ENCODE measurements around the gene ZFHX3. TPM values are rescaled to one million over a fixed set of nuclear protein-coding genes. Genes with fewer than 3 reads are reported as not detected.
"Not testable (repeated sequence)": the region's sequence is repeated elsewhere in the genome, so short reads cannot be mapped to it uniquely, and the experiment has no call there.

The ZFHX3 gene
- total and polyA plus RNA-seq, 9 donors = 5.2 to 12.0 (median 7.5) TPM

DNA sequence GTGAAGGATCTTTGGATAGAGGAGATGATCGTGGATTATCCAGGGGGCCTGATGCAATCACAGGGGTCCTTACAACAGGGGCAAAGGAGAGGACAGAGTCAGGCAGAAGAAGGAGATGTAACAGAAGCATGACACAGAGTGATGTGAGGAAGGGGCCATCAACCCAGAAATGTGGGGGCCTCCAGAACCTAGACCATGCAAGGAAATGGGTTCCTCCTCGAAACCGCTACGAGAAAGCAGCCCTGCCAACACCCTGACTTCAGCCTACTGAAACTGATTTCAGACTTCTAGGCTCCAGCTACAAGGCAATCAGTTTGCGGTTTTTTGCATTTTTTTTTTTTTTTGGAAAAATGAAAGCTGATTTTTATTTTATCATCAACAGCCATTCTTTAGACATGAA, 34.0 kb downstream of the ZFHX3 start:
- H3K27me3 ChIP-seq (ENCODE audit: control insufficient read depth, insufficient read depth, low read length) = no peaks in the 10 kb centered on the region
- no peak overlapping the region for H3K4me3 ChIP-seq (ENCODE audit: low read length)
- H3K4me1 ChIP-seq (ENCODE audit: control insufficient read depth, insufficient read depth, low read length) = peaks cover 8% of the 10 kb centered on the region

DNA sequence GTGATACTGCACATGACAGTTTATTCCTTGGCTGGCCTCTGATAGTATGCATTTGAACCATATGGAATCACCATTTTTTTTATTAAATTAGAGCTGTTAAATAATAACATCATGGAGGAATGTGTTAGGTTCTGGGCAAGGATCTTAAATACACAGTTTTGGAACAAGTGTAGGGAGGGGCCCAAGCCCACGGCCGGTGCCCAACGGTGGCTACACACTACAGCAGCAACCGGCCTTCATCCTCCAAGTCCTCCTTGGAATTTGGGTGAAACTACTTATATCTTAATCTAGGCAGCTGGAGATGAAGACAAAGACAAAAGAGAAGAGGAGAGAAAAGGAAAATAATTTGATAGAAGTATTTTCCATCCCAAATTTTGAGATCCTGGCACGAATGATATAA, 35.6 kb downstream of the ZFHX3 start:
- Histone ChIP-seq H3K9me3 (replicated peaks; ENCODE audit: control insufficient read depth, low read depth, low read length) (no peaks in the 10 kb centered on the region), H3K36me3 (ENCODE audit: control insufficient read depth, insufficient read depth, low read length) (no peaks in the 10 kb centered on the region), H3K4me3 (ENCODE audit: low read length) (no peak overlapping the region), H3K27ac (ENCODE audit: low read length) (no peak overlapping the region), H3K4me1 (ENCODE audit: control insufficient read depth, insufficient read depth, low read length) (peaks cover 7% of the 10 kb centered on the region), H3K27me3 (ENCODE audit: control insufficient read depth, insufficient read depth, low read length) (no peaks in the 10 kb centered on the region)
- no CpG with 5 or more reads among the region's 5 CpGs for WGBS (ENCODE audit: insufficient coverage)
- DNase-seq = no peak

More for the DNA sequence above, 34.0 kb downstream of the ZFHX3 start:
- no peak overlapping the region for H3K27ac ChIP-seq (ENCODE audit: low read length)
- WGBS (ENCODE audit: insufficient coverage) = 100% methylated on average over 1 of the region's 5 CpGs
- H3K9me3 ChIP-seq (replicated peaks; ENCODE audit: control insufficient read depth, low read depth, low read length) = no peaks in the 10 kb centered on the region
- no peak for DNase-seq
- no peaks in the 10 kb centered on the region for H3K36me3 ChIP-seq (ENCODE audit: control insufficient read depth, insufficient read depth, low read length)

DNA sequence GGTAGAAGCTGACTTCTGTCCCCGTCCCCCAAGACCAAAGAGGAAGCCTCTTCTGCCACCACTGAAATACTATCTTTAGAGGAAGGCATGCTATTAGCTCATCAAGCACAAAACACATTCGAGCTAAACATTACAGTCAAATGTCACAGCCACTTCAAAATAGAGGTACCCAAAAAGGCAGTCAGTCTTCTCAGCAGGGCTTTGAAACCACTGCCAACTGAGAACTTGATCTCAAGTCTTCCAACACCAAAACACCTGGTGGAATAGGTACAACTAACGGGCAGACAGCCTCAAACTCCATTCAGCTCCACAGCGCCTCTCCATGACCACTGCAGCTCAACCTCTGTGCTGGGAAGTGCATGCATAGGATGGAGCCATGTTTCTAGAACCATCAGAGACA, 36.0 kb downstream of the ZFHX3 start:
- no peak for DNase-seq
- H3K9me3 ChIP-seq (replicated peaks; ENCODE audit: control insufficient read depth, low read depth, low read length) = no peaks in the 10 kb centered on the region
- no peaks in the 10 kb centered on the region for H3K36me3 ChIP-seq (ENCODE audit: control insufficient read depth, insufficient read depth, low read length)
- H3K27ac ChIP-seq (ENCODE audit: low read length) = no peak overlapping the region
- no peak overlapping the region for H3K4me3 ChIP-seq (ENCODE audit: low read length)
- peaks cover 7% of the 10 kb centered on the region for H3K4me1 ChIP-seq (ENCODE audit: control insufficient read depth, insufficient read depth, low read length)
- no peaks in the 10 kb centered on the region for H3K27me3 ChIP-seq (ENCODE audit: control insufficient read depth, insufficient read depth, low read length)
- WGBS (ENCODE audit: insufficient coverage) = 82% methylated on average over 2 of the region's 4 CpGs

DNA sequence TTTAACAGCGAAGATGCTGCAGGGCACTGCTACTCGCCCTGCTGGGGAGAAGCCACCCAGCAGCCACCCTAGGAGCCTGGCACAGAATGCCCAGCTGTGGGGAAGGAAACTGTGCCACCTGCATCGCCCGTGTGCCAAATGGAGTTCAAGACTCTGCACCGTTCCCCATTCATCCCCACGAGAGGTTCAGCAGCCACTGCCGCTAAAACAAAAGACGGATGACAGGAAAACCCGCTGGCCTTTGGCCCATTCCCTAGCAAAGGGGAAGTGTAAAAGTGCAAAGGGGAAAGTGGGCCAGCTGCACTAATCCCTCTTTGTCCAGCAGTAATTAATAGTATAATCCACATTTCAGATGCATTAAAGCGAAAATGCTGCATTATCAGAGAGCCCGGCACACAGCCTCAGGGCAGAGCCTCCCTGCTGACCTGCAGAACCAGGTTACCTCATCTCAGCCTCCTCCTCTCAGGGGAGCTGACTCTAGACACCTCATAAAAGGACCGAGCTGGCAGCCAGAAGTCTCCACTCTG, 37.7 kb downstream of the ZFHX3 start:
- DNase-seq = peak; percentile 44
- 41% methylated on average over 5 of the region's 12 CpGs for WGBS (ENCODE audit: insufficient coverage)
- Histone ChIP-seq H3K4me1 (ENCODE audit: control insufficient read depth, insufficient read depth, low read length) (peaks cover 7% of the 10 kb centered on the region), H3K27ac (ENCODE audit: low read length) (no peak overlapping the region), H3K9me3 (replicated peaks; ENCODE audit: control insufficient read depth, low read depth, low read length) (no peaks in the 10 kb centered on the region), H3K27me3 (ENCODE audit: control insufficient read depth, insufficient read depth, low read length) (no peaks in the 10 kb centered on the region), H3K4me3 (ENCODE audit: low read length) (no peak overlapping the region), H3K36me3 (ENCODE audit: control insufficient read depth, insufficient read depth, low read length) (no peaks in the 10 kb centered on the region)

DNA sequence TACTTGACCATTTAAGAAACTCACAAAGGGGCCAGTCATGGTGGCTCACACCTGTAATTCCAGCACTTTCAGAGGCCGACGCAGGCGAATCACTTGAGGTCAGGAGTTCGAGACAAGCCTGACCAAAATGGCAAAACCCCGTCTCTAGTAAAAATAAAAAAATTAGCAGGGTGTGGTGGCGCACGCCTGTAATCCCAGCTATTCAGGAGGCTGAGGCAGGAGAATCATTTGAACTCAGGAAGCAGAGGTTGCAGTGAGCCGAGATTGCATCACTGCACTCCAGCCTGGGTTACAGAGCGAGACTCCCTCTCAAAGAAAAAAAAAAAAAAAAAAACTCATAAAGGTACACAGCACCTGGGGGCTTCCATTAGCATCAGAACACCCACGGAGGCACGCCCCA, 38.2 kb downstream of the ZFHX3 start:
- H3K9me3 ChIP-seq (replicated peaks; ENCODE audit: control insufficient read depth, low read depth, low read length); H3K27ac ChIP-seq (ENCODE audit: low read length); H3K36me3 ChIP-seq (ENCODE audit: control insufficient read depth, insufficient read depth, low read length); H3K4me3 ChIP-seq (ENCODE audit: low read length); H3K27me3 ChIP-seq (ENCODE audit: control insufficient read depth, insufficient read depth, low read length); H3K4me1 ChIP-seq (ENCODE audit: control insufficient read depth, insufficient read depth, low read length); DNase-seq: not testable (repeated sequence)
- WGBS (ENCODE audit: insufficient coverage) = 100% methylated on average over 3 of the region's 11 CpGs

DNA sequence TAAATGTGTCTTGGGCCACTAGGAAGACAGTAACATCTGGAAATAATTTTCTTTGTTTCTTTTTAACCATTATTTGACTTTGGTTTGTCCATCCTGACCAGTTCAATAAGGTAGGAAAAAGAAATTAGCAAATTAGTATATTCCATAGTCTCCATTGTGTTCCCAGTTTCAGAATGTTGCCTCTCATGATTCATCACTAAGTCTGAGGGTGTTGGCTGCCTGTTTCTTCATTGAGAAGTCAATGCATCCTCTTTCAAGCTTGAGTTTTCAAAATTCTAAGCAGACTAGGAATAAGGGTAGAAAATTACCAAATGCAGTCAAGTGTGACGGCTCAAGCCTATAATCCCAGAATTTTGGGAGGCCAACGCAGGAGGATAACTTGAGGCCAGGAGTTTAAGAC, 41.9 kb downstream of the ZFHX3 start:
- Histone ChIP-seq H3K4me3 (ENCODE audit: low read length) (no peak overlapping the region), H3K9me3 (replicated peaks; ENCODE audit: control insufficient read depth, low read depth, low read length) (peaks cover 5% of the 10 kb centered on the region), H3K4me1 (ENCODE audit: control insufficient read depth, insufficient read depth, low read length) (peaks cover 9% of the 10 kb centered on the region), H3K27me3 (ENCODE audit: control insufficient read depth, insufficient read depth, low read length) (no peaks in the 10 kb centered on the region), H3K27ac (ENCODE audit: low read length) (no peak overlapping the region), H3K36me3 (ENCODE audit: control insufficient read depth, insufficient read depth, low read length) (no peaks in the 10 kb centered on the region)
- 90% methylated on average over 2 of the region's 2 CpGs for WGBS (ENCODE audit: insufficient coverage)
- DNase-seq = no peak

DNA sequence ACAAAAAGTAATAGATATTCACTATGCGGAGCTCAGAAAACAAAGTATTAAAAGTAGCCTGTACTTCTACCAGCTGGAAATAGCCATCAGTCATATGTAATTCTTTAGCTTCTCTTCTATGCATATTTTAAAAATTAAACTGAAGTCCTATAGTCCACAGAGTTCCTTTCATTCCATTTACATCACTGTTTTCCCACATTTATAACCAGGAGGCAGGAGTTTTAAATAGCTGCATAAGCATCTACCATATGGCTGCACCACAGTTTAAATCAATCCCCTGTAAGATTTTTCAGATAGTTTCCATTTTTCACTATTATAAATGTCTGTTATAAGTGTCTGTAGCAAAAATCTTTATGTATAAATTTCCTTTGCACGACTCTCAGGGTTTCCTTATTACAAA, 45.1 kb downstream of the ZFHX3 start:
- Histone ChIP-seq H3K36me3 (ENCODE audit: control insufficient read depth, insufficient read depth, low read length) (no peaks in the 10 kb centered on the region), H3K4me3 (ENCODE audit: low read length) (no peak overlapping the region), H3K9me3 (replicated peaks; ENCODE audit: control insufficient read depth, low read depth, low read length) (peaks cover 7% of the 10 kb centered on the region), H3K4me1 (ENCODE audit: control insufficient read depth, insufficient read depth, low read length) (peaks cover 22% of the 10 kb centered on the region), H3K27ac (ENCODE audit: low read length) (no peak overlapping the region), H3K27me3 (ENCODE audit: control insufficient read depth, insufficient read depth, low read length) (no peaks in the 10 kb centered on the region)
- no CpG with 5 or more reads among the region's 2 CpGs for WGBS (ENCODE audit: insufficient coverage)
- DNase-seq = peak; percentile 44

DNA sequence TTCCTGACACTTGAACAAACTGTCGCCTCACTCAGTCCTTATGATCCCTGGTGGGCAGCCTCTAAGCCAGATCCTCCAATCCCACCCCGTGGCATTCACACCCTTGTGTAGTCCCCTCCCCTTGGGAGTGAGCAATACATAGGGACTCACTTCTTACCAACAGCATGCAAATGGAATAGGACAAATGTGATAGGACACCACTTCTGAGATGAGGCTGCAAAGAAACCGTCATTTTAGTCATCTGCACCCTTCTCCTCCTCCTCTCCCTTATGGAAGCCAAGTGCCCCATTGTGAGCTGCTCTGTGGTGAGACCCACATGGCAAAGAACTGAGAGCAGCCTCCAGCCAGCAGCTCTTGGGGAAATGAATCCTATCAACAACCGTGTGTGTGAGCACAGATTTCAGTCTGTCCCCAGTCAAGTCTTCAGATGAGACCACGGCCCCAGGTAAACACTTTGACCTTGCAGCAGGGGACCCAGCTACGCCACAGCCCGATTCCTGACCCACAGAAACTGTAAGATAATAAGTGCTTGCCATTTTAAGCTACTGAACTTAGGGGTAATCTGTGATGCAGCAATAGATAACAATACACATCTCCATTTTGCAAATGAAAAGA, 46.9 kb downstream of the ZFHX3 start:
- WGBS (ENCODE audit: insufficient coverage) = no CpG with 5 or more reads among the region's 7 CpGs
- Histone ChIP-seq H3K4me3 (ENCODE audit: low read length) (no peak overlapping the region), H3K9me3 (replicated peaks; ENCODE audit: control insufficient read depth, low read depth, low read length) (peaks cover 7% of the 10 kb centered on the region), H3K27me3 (ENCODE audit: control insufficient read depth, insufficient read depth, low read length) (no peaks in the 10 kb centered on the region), H3K27ac (ENCODE audit: low read length) (peak overlapping the region; percentile 75), H3K36me3 (ENCODE audit: control insufficient read depth, insufficient read depth, low read length) (no peaks in the 10 kb centered on the region), H3K4me1 (ENCODE audit: control insufficient read depth, insufficient read depth, low read length) (peaks cover 24% of the 10 kb centered on the region)
- DNase-seq = no peak

DNA sequence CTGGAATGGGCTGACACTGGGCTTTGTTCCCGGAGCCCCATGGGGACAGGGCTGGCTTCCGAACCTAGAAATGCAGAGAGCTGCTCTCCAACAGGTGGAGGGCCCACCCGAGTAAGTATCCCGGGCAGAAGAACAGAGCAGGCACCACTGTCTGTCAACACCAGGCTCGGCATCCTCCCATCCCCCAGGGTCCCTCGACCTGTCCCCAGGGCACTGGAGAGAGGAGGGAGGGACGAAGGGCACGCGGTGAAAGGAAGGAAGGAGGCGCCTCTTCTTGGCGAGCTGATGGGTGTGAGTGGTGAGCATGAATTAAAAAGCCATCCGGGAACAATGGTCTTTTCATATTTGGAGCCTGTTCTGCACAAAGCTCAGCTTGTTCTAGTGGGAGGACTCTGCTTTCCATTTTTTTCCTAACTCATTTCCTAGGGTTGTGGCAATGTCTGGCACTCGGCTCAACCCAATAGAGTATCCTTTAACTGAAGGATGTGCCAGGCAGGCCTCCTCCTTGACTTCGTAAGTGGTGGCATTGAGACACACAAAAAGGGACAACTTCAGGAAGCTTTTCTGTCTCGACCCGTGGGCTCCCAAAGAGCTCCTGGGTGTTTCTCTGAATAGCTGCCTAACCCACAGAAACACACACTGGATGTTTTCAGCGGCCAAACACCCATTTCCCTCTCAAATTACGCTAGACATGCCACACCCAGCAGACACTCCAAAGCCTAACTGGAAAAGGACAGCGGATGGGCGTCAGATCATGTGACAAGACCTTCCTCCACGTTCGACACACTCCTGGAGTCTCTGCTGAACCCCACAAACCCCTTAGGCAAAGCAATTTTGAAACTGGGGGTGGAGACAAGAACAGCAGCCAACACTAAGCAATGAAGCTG, 47.7 kb downstream of the ZFHX3 start:
- peaks cover 27% of the 10 kb centered on the region for H3K4me1 ChIP-seq (ENCODE audit: control insufficient read depth, insufficient read depth, low read length)
- DNase-seq = peak; percentile 79
- no peaks in the 10 kb centered on the region for H3K27me3 ChIP-seq (ENCODE audit: control insufficient read depth, insufficient read depth, low read length)
- H3K27ac ChIP-seq (ENCODE audit: low read length) = peak overlapping the region; percentile 75
- WGBS (ENCODE audit: insufficient coverage) = 21% methylated on average over 8 of the region's 22 CpGs
- no peaks in the 10 kb centered on the region for H3K36me3 ChIP-seq (ENCODE audit: control insufficient read depth, insufficient read depth, low read length)
- peaks cover 7% of the 10 kb centered on the region for H3K9me3 ChIP-seq (replicated peaks; ENCODE audit: control insufficient read depth, low read depth, low read length)
- no peak overlapping the region for H3K4me3 ChIP-seq (ENCODE audit: low read length)

DNA sequence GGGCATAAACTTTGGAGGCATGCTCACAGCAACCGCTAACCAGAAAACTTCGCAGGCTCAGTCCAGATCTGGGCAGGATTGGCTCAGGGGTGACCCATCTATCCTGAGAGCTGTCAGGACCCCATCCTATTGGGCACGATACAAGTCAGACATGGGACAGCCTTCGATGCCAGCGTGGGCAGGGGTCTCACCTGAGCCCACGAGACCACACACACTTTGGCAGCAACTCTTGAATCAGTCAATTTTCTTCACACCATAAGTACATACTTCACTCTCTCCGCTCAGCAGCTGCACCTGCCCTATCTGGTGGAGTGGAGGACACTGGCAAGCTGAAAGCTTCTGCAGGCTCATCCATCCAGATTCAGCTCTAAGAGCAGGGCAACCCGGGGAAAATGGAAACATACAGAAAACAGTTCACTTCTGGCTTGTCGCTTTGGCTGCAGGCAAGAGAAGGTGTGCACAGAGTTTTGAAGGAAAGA, 48.3 kb downstream of the ZFHX3 start:
- Histone ChIP-seq H3K9me3 (replicated peaks; ENCODE audit: control insufficient read depth, low read depth, low read length) (peaks cover 7% of the 10 kb centered on the region), H3K4me3 (ENCODE audit: low read length) (no peak overlapping the region), H3K4me1 (ENCODE audit: control insufficient read depth, insufficient read depth, low read length) (peaks cover 27% of the 10 kb centered on the region), H3K27me3 (ENCODE audit: control insufficient read depth, insufficient read depth, low read length) (no peaks in the 10 kb centered on the region), H3K36me3 (ENCODE audit: control insufficient read depth, insufficient read depth, low read length) (no peaks in the 10 kb centered on the region), H3K27ac (ENCODE audit: low read length) (peak overlapping the region; percentile 75)
- WGBS (ENCODE audit: insufficient coverage) = 40% methylated on average over 4 of the region's 9 CpGs
- DNase-seq = no peak

Data from muscle of leg (tissue), 11 donors.